Inferior parietal cortex (tissue), 1 donor: ENCODE data around the gene PIGX.

ENCODE experiments used
- DNase-seq: peaks from one replicate; pipeline ENCODE4 v3.0.0-alpha.2; 2016; ENCODE audit errors: extremely low spot score

PIGX gene

DNA sequence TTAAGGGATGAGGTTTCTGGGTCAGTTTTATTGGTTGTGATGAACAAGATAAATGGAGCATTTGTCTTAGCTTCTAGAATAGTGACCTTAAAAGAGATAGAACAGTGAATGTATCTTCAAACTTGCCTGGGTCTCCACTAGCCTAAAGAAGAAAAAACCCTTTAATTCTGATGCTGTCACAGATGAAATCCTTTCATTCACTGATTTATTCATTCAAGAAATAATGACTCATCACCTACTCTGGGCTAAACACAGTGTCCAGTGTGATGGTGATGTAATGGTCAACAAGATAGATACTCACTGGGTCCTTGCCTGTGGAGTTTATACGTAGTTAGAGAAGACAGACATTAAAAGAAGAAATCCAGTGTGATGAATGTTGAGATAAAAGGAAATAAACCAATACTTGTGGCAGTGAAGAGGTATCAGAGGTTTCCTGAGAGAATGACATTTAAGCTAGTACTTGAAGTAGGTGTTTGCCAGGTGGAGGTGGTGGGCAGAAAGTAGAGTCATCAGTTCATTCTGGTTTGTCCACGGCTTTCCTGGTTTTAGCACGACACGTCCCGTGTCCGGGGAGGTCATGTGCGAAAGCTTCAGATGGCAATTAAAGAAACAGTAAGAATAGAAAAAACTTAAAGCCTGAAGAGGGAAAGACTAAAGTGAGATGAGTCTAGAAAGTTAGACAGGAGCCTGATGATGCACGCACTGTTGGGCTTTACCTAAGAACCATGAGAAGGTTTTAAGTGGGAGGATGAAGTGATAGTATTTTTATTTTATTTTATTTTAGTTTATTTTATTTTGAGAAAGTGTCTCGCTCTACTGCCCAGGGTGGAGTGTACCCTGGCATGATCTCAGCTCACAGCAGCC, 45.9 kb downstream of the PIGX start:
- DNase-seq = no peak

DNA sequence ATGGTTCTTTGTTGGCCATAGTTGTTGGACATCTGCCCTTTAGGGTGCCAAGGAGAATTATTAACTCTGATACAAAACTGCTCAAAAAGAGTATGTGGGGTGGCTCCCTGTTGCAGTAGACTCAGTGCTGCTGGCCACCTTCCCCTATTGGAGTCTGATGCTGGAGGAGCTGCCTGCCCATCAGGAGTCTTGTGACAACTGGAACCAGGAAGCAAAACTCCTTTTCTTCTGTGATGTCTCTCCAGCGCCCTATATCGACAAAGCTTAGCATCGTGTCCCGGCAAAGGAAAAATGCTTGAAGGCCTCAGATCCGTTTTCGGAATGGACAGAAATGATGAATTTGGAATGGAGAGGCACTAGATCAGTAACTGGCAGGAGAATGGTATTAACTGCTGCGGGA, 51.0 kb downstream of the PIGX start:
- peak; percentile 53 for DNase-seq

DNA sequence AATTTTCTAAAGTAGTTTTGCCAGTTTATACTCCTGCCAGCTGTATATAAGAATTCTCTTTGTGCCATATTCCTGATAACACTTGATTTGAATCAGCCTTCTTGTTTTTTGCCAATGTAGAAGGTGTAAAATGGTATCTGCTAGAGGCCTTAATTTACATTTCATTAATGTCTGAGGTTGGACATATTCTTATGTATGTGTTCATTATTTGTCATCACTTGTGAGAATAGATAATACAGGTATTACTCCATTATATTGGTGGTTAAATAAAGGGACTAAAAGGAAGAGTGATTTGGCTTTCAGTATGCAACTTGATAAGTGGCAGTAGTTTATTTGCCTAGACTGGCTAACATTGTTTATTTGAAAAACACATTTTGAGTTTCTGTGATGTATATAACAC, 53.3 kb downstream of the PIGX start:
- DNase-seq = no peak

DNA sequence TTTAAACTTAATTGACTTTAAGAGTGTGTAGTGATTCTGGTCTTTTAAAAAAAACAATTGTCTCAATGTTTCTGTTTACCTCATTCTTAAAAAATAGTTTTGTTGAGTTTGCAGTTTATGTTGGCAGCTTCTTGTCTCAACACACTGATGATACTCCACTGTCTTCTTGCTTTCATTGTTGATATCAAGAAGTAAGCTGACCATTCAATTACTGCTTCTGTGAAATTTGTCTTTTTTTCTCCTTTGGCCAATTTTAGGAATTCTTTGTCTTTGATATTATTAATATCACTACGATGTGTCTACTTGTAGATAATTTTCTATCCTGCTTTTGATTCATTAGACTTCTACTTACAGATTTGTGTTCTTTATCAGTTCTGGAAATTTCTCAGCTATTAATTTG, 58.9 kb downstream of the PIGX start:
- DNase-seq = no peak

DNA sequence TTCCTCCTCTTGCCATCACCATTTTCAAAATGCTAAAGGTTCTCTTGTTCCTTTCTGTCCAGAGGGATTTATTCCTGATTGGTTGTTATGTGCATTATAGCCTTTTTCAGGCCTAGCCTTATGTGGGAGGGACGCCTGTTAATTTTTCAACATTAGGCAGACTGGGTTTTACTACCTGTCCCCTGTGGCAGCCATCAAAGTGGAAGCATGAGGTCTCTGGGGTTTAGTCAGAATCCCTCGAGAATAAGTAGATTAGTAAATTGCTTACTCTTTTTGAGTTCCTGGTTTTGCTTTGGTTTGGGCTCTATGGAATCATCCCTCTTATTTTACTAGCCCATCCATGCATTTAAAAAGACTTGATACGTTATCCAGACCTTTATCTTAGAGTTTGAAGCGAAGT, 59.9 kb downstream of the PIGX start:
- no peak for DNase-seq

DNA sequence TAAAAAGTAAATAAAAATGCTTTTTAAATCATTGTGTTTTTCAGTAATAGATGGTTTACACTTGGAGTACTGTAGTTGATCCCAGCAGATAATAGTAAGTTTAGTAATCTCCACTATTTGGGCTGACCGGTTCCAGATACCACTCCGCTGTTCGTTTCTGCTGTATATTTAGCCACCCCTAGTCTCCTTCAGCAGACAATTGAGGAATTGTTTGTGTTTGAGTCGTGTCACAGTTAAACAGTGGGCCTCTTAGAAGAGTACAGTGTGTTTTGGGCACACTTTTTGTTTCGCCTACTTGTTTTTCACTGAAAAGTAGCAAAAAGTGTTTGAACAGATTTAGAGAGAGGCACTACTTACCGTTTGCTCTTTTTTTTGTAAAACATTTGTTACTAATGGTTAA, 60.7 kb downstream of the PIGX start:
- DNase-seq = peak; percentile 75

DNA sequence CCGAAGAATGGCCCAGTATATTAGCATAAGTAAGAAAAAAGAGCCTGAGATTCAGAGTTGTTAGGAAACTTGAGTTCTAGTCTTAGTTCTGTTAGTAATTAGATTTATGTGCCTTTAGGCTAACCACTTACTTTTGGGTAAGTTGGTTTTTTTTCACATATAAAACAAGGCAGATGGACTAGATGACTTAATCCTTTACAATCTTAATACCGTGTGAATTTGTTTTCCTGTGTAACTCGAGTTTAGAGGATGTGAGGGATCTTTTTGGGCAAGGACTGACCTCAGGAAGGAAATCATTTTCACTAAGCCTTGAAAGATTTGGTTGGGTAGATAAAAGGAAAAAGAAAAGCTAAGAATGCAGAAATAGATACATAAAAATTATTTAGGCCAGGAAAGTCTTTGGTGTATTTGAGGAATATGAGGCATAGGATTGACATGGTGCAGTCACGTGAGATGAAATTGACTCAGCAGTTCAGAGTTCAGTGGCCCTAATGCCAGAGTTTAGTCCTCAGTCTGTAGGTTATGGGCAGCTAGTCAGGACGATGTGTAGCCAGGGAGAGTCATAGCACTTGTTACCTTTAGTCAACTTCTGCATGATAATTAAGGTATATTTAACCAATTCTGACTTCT, 62.1 kb downstream of the PIGX start:
- DNase-seq = no peak

DNA sequence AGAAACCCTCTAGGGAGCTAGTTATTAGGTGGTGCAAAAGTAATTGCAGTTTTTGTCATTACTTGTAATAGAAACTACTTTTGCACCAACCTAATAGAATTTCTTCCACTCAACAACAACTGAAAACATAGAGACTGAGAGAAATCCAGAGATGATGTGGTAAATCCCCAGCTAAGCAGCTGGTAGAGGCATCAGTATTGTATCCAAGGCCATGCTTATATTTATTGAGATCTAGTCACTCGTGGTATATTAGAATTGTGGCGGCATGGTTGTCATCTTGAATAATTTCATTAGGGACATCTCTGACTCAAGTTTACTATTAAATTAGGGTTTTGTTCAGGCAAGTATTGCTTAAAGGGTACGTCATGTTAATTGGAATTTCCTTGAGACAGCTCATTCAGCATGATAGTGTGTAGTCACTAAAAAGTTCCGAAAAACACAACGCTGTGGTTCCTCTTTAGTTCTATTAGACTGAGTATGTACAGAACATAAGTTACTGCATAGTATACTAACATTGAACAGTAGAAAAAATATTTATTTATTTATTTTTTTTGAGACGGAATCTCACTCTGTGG, 62.8 kb downstream of the PIGX start:
- DNase-seq = no peak

DNA sequence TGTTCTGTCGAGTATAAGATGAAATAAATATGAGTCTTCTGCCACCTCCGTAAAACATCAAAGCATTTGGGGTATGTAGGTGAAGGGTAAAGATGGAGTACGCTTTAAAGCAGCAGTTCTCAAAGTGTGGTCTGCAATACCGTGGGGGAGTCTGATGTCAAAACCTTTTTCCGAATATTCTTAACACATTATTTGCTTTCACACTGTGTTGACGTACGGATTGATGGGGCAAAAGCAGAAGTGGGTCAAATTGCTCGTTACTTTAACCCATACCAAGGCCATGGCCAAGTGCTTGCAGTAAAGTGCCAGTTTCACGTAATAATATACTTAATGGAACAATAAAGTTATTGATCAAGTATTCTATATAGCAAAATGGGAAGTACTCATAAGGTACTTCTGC, 63.8 kb downstream of the PIGX start:
- no peak for DNase-seq

DNA sequence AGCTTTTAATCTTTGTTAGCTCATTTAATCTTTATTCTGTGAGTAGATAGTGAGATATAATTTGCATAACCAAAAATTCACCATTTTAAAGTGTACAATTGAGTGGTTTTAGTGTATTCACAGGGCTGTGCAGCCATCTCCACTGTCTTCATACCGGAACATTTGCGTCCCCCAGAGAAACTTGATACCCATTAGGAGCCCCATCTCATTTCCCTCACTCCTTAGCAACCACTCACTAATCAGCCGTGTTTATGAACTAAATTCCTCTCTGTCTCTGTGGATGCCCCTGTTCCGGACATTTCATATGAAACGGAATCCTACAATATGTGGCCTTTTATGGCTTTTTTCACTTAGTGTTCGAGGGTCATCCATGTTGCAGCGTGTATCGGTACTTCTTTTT, 65.7 kb downstream of the PIGX start:
- DNase-seq = no peak

DNA sequence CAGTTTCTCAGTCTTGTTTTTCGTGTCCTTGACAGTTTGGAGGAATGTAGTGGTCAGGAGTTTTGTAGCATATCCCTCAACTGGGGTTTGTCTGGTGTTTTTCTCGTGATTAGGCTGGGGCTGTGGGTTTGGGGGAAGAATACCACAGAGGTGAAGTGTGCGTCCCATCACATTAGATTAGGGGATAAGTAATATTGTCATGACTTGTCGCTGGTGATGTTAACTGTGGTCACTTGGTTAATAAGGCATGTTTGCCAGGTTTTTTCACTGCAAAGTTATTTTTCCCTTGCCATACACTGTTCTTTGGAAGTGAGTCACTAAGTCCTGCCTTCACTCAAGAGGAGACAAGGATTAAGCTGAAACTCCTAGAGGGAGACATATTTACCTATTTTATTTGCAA, 66.6 kb downstream of the PIGX start:
- DNase-seq = no peak

DNA sequence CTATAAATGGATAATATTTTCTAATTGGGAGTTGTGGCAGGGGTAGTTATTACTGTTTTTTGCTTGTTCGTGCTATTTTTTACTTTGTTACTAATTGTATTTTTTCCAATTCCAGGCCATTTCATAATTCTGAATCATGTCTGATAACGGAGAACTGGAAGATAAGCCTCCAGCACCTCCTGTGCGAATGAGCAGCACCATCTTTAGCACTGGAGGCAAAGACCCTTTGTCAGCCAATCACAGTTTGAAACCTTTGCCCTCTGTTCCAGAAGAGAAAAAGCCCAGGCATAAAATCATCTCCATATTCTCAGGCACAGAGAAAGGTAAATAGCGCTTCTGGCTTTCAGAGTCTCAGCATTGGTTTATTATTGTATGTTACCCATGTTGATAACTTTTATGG, 70.3 kb downstream of the PIGX start:
- DNase-seq = no peak
